Neural progenitor cell (in vitro differentiated cells): ENCODE data around the gene ZNF736.

Experiments
- CTCF ChIP-seq: fragments of 200-600 bp; sonication (generic); IDR thresholded peaks from 2 replicates; pipeline ENCODE4 v1.5.1; 2017; ENCODE audit warnings: antibody characterized with exemption, mild to moderate bottlenecking
- EZH2phosphoT487 ChIP-seq: fragments of 200-600 bp; sonication (generic); IDR thresholded peaks from 2 replicates; pipeline ENCODE4 v1.6.1; 2017; ENCODE audit warnings: antibody characterized with exemption

- TF ChIP-seq CTCF (no peak), EZH2phosphoT487 (no peak)
Observed at GRCh38 chr7:64371116-64371515, 57.4 kb downstream of the ZNF736 start.
